ENCODE results near the gene THRAP3.
"Not testable (repeated sequence)": the region's sequence is repeated elsewhere in the genome, so short reads cannot be mapped to it uniquely, and the experiment has no call there.

Gene THRAP3

GRCh38 chr1:36251794-36252481 lies 27.7 kb downstream of the THRAP3 start:
- DNase-seq: no peak

- DNase-seq: not testable (repeated sequence)
Observed at GRCh38 chr1:36252482-36252824, 28.2 kb downstream of the THRAP3 start.

GRCh38 chr1:36253161-36253862 lies 29.1 kb downstream of the THRAP3 start:
- peak; percentile 58 for DNase-seq

- DNase-seq: no peak
Observed at GRCh38 chr1:36256558-36257374, 32.5 kb downstream of the THRAP3 start.

GRCh38 chr1:36257375-36257767 lies 33.1 kb downstream of the THRAP3 start:
- peak; percentile 77 for DNase-seq

GRCh38 chr1:36258960-36259344 lies 34.7 kb downstream of the THRAP3 start:
- no peak for DNase-seq

GRCh38 chr1:36268981-36269380 lies 44.7 kb downstream of the THRAP3 start:
- no peak for DNase-seq

GRCh38 chr1:36269408-36269838 lies 45.2 kb downstream of the THRAP3 start:
- no peak for DNase-seq

GRCh38 chr1:36273024-36273423 lies 48.8 kb downstream of the THRAP3 start:
- DNase-seq: no peak

GRCh38 chr1:36274201-36274600 lies 50.0 kb downstream of the THRAP3 start:
- DNase-seq: no peak

- no peak for DNase-seq
Observed at GRCh38 chr1:36276688-36277087, 52.4 kb downstream of the THRAP3 start.

- no peak for DNase-seq
Observed at GRCh38 chr1:36279110-36279788, 55.0 kb downstream of the THRAP3 start.

GRCh38 chr1:36279789-36280296 lies 55.6 kb downstream of the THRAP3 start:
- DNase-seq: no peak

GRCh38 chr1:36284061-36284460 lies 59.8 kb downstream of the THRAP3 start:
- no peak for DNase-seq

GRCh38 chr1:36284517-36284916 lies 60.3 kb downstream of the THRAP3 start:
- no peak for DNase-seq

GRCh38 chr1:36285443-36286101 lies 61.3 kb downstream of the THRAP3 start:
- DNase-seq: no peak

GRCh38 chr1:36286802-36287201 lies 62.6 kb downstream of the THRAP3 start:
- no peak for DNase-seq

GRCh38 chr1:36287595-36287994 lies 63.4 kb downstream of the THRAP3 start:
- no peak for DNase-seq

- no peak for DNase-seq
Observed at GRCh38 chr1:36295390-36295789, 71.1 kb downstream of the THRAP3 start.

GRCh38 chr1:36297062-36297461 lies 72.8 kb downstream of the THRAP3 start:
- no peak for DNase-seq

- DNase-seq: no peak
Observed at GRCh38 chr1:36298640-36299039, 74.4 kb downstream of the THRAP3 start.

- no peak for DNase-seq
Observed at GRCh38 chr1:36300526-36300925, 76.3 kb downstream of the THRAP3 start.

Data from islet precursor cell (in vitro differentiated cells).